Activated effector memory CD4-positive, alpha-beta T cell treated with Interleukin-2 at 50 U/mL for 16 hours (primary cell): ENCODE measurements around the gene VPS37D.

Experiments
- DNase-seq: peaks from one replicate; pipeline ENCODE4 v3.0.0-alpha.2; 2020

The VPS37D gene

DNA sequence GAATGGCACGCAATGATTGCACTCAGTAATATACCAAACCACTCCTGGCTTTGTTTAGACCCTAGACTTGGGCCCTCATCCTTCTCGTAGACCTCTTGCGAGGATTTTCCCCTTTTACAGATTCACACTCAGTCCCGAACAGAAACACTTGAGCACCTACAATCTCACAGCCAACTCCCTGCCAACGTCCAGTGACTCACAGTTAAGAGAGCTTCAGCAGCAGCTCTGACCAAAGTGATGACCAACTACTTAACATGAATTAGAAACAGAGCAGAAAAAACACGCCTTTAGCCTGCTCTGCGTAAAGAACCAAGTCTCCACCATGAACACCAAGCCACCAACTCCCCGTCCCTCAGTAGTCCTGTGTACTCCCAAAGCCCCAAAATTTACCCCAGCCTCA, 13.4 kb downstream of the VPS37D start:
- DNase-seq: no peak

DNA sequence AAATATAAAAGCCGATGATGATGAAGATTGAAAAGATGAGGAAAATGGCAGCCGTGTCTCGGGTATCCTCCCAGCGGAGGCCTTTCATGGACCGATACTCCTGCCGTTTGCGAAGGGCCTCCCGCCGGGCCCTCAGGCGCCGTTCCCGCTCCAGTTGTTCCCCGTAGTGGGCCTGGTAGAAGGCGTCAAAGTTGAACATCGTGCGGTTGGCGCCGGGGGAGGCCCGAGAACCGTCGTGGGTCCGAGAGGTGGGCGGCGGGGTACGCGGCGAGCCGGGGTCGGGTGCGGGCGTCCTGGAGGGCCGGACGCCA, 15.1 kb downstream of the VPS37D start:
- no peak for DNase-seq

DNA sequence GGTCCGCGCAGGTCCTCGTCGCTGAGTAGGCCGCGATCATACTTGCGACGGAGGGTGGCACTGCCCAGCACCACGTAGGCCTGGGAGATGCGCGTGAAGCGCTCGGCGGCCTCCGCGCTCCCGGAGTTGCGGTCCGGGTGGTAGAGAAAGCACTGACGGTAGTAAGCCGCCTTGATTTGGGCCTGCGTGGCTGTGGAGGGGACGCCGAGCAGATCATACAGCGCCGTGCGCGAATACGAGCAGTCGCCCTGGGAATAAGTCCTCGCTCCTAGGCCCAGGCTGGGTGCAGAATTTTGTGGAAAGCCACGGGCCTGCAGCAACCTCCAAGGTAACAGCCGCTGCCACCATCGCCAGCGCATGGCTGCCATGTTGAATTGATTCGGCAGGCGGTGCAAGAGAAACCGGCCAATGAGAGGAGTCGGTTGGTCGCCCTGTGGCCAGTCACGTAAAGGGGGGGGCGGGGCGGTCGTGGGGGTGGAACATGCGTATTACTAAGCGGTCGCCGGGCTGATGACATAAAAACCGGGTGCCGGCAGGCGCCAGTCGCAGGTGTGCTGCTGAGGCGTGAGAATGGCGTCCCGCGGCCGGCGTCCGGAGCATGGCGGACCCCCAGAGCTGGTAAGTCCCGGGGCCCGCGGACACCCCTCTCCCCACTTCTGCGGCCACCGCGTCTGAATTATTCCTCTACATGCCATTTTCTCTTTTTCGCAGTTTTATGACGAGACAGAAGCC, 15.6 kb downstream of the VPS37D start, which contains the start of the genes BUD23 and DNAJC30:
Gene BUD23 (plus strand): TSS at position 542 of the 732 bp plus-strand sequence. CDS start 29 bp downstream, at position 571.
Gene DNAJC30 (minus strand): TSS at position 398 of the 732 bp plus-strand sequence. CDS start 30 bp downstream, at position 368.
- DNase-seq: peak; percentile 94

DNA sequence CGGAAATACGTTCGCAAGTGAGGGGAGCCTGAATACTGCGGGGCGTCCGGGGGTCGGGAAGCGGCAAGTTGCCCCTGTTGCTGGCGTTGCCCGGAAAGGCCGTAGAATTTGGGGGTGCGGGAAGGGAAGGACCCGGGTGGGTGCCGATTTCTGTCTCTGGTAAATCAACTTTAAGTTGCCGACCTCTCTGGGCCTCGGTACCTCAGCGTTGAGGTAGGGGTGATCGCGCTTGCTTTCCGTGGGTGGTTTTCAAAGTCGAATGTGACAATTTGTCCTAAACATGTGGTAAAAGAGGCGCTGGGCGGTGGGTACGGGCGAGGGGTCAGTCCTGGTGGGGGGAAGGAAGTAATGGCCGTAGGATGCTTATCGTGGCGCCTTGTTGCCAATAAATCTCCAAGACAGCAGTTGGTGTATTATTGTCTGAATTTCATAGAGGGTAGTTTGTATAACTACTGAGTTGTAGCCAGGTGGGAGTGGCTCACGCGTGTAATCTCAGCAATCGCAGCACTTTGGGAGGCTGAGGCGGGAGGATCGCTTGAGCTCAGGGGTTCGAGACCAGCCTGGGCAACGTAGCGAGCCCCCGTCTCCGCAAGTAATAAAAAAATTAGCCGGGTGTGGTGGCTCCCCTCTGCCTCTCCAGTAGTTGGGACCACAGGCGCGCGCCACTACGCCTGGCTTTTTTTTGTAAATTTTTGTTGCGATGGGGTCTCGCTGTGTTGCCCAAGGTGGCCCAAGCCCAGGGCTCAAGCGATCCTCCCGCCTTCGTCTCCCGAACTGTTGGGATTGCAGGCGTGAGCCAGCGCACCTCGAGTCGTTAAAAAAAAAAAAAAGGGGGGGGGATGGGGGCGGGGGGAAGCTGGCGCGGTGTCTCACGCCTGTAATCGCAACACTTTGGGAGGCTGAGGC, 16.4 kb downstream of the VPS37D start:
- no peak for DNase-seq

DNA sequence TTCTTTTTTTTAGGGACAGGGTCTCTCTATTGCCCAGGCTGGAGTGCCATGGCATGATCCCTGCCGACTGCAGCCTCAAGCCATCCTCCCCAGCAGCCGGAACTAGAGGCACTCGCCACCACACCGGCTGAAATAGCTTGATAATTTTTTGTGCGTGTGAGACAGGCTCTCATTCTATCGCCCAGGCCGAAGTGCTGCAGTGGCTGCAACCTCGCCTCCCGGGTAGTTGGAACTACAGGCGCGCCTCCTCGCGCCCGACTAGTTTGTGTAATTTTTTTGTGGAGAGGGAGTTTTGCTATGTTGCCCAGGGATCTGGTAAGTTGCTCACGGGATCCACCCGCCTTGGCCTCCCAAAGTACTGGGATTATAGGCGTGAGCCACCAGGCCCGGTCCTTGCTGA, 17.7 kb downstream of the VPS37D start:
- DNase-seq: no peak

DNA sequence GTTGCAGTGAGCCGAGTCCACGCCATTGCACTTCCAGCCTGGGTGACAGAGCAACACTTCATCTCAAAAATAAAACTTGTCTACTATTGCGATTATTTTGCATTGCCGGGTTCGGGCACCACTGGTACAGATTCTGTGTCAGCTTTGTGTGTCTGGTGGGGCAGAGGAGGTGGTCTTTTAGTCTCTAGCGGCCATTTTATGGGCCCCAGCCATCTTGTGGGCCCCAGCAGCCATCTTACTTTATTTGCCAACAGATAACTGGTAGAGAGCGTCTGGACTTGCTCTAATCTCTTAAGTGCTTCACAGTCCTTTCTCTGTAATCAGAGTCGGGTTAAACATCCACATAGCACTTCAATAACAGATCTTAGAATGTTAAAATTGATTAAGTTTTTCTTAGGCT, 20.7 kb downstream of the VPS37D start:
- no peak for DNase-seq

DNA sequence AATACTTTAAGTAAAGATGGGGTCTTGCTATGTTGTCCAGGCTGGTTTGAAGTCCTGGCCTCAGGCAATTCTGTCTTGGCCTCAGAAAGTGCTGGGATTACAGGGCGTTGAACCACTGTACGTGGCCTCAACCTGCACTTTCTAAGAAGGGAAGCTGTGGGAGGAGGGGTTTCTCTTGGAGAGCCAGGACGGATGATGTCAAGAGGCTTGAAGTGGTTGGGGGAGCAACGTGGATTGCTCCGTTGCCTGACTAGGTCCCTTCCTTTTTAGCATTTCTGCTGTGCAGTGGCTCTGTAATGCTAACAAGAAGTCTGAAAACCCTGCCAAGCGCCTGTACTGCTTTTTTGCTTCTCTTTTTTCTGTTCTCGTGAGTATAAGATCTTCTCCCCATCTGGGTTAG, 23.0 kb downstream of the VPS37D start:
- DNase-seq: no peak

DNA sequence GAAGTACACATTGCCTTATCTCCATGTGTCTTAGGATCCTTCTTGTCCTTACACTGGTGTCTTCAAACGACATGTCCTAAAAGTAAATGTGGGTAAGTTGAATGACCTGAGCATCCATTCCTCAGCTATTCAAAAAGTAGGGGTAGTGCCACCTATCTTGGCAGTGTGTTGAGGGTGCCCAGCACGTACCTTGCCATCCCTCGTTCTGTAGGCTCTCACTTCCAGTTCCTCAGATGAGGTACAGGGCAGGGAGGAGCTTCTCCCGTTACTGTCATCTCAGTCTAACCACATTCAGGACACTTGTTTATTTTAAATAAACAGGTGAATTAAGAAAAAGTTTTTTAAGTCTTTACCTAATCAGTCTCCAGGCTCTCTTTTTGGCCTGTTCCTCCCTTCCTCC, 28.7 kb downstream of the VPS37D start:
- DNase-seq: no peak

DNA sequence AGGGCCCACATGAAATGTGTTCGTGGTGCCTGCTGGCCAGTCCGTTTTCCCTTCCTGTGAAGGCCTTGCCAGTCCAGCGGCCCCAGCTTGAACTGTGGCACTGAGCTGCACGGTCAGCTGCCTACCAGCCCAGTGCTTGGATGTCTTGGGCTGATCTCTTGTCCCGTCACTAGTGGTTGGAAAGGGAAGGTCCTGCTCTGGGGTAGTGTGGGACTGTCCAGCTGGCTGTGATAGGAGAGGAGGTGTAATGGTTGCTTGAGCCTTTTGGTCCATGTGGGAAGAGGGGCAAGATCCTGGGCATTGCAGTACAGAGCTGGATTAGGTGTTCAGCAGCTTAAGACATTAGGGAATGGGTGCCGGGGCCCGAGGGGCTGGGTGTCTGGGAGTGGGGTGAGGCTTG, 30.8 kb downstream of the VPS37D start:
- DNase-seq: no peak

DNA sequence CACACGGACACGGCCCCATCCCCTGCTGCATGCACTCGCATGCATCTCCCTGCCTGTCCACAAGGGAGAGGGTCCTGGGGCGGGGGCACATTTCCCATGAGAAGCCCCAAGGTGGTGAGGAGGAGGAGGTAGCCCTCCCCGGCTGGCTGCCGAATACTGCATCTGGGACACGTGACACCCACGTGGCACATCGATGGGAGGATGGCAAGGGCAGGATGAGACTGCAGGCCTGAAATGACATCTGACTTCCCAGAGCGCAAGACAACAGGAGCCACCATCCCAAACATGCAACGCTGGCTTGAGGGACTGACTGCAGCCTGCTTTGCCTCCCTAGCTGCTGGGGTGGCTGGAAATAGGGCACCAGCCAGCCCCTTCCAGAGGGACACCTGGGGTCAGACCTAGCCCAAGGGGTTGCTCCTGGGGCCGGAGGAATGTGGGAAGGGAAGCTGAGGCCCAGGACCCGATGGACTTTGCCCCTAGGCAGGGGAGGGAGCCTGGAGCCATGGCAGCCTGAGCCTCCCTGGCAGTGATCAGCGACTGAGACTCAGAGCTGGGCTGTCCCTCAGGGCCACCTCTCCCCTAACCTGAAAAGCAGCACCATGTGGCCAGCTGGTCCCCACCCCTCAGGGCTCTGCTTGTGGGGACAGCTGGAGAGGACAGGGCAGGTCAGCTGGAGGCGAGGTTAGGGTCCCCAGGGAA, 31.9 kb downstream of the VPS37D start:
- no peak for DNase-seq

DNA sequence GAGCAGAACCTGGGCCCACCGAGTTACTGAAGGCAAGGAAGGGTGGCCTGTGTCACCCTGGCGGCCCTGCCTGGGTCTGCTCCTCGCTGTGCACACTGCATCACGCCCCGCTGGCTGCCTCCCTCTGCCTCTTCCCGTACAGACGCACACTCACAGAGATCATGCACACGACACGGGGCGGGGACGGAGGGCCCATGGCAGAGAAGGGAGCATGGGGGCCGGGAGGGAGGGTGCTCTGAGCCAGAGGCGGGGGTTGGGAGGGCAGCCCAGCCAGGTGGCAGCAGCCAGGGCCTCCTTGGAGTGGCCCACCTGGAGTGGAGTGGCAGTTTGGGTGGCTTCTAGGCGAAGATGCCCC, 32.4 kb downstream of the VPS37D start:
- no peak for DNase-seq

DNA sequence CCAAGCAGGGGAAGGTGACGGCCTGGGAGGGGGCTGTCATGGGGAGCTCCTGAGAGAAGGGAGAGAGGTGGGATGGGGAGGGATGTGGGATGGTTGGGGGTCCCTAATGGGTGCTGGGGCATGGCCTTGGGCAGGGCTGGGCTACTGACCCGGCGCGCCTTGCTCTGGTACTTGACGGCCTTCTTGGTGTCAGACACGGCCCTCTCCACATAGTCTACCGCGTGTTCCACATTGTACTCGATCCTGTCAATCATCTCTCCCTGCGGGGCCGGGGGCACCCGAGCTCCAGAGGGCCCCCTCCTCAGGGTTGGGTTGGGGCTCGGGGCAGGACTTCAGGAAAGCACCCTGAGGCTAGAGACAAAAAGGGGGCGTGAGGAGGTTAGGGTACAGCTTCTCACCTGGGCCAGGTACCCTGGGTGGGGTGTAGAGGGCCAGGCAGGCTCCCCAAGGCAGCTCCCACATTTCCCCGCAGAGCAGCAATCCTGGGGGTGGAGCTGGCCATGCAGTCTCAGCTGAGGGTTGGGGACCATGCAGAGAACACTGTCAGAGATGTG, 33.0 kb downstream of the VPS37D start:
- no peak for DNase-seq

DNA sequence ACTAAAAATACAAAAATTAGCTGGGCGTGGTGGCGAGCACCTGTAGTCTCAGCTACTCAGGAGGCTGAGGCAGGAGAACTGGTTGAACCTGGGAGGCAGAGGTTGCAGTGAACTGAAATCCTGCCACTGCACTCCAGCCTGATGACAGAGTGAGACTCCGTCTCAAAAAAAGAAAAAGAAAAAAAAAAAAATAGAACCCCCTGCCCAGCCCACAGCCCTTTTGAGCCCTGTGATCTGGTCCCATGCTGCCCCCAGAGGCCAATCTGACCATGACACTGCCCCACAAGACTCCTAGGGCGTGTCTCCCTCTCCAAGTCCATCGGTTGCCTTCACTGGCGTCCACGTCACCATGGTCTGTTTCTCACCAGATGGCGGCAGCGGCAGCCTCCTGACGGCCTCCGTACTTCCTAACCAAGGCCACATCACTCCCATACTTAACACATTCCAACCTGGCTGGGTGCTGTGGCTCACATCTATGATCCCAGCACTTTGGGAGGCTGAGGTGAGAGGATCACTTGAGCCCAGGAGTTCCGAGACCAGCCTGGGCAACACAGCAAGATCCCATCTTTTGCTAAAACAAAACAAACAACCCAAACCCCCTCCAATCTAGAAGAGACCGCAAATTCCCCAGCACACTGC, 33.8 kb downstream of the VPS37D start:
- no peak for DNase-seq

DNA sequence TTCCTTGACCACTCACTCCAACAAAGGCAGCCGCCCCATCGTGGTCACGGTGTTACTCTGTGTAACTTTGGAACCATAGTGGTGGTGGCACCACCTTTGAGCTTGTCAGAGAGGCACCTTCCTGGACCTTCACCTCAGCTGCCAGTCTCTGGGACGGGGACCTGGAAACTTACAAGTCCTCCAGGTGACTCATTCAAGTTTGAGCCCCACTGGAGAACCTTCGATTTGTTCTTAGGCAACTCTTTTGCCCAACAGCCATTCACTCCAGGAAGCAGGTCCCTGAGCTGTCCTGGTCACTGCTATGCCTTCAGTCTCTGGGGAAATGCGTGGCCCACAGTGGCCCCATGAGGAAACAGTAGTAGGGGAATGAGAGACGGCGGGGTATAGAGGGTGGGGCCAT, 34.6 kb downstream of the VPS37D start:
- no peak for DNase-seq

DNA sequence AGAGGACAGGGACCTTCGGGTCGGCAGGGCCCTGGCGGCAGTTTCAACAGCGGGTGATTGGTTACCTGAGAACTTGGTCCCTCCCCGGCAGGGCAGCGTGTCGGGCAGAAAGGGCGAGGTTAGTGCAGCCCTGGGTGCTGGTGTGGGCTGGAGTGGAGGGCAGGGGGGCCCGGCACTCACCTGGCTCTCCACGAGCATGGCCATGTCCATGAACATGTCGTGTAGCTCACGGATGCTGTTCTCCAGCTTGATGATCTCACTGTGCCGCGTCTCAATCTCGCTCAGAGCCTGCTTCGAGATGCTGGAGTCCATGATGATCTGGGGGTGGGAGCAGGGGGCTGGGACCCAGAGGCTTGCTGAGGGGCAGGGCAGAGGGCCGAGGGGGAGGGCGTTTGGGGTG, 35.0 kb downstream of the VPS37D start:
- DNase-seq: no peak

DNA sequence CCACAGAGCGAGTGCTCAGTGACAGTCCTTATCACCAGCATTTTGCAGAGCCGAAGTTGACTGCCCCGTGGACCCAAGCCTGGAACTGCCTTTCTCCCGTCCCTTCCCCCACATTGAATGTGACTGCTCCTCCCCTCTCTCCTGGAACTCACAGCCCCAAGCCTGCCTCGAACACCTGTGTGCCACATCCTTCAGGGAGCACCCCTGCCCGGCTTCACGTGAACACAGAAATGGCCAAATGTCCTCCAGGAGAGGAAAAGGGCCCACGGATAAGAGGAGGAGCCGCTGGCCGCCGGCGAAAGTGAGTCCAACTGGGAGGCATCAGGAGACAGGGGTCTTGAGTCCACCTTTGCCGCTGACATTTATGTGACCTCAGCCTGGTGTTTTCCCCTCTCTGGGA, 35.6 kb downstream of the VPS37D start:
- DNase-seq: no peak

DNA sequence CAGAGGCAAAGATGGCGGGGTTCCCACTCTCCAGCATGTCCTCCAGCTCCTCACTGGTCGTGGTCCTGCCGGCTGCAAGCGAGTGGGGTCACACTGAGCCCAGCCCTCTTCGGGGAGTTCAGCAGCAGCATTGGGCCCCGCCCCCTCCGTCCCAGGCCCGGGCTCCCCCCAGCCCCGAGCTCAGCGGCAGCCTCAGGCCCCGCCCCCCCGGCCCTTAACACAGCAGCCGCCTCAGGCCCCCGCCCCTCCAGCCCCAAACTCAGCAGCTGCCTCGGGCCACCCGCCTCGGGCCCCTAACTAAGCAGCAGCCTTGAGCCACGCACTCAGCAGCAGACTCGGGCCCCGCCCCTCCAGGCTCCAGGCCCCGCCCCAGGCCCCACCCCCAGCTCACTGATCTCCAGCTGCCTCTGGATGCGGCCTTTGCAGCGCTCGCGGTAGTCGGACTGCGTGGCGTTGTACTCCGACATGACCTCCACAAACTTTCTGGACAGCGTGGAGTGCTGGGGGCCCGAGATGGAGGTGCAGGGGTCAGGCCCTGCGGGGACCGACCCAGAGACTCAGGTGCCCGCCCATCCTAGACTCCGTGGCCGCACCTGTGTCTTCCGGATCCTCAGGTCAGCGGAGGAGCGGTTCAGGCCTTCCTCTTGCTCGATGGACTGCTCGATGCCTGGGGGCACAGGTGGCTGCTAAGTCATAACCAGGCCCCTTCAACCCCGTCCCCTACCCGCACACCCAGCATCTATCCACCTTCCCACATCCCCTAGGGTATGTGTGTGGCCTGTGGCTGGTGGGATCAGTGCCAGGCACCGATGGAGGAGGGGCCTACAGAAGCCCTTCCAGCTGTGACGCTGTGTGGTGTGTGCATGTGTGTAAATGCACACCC, 36.4 kb downstream of the VPS37D start:
- no peak for DNase-seq

DNA sequence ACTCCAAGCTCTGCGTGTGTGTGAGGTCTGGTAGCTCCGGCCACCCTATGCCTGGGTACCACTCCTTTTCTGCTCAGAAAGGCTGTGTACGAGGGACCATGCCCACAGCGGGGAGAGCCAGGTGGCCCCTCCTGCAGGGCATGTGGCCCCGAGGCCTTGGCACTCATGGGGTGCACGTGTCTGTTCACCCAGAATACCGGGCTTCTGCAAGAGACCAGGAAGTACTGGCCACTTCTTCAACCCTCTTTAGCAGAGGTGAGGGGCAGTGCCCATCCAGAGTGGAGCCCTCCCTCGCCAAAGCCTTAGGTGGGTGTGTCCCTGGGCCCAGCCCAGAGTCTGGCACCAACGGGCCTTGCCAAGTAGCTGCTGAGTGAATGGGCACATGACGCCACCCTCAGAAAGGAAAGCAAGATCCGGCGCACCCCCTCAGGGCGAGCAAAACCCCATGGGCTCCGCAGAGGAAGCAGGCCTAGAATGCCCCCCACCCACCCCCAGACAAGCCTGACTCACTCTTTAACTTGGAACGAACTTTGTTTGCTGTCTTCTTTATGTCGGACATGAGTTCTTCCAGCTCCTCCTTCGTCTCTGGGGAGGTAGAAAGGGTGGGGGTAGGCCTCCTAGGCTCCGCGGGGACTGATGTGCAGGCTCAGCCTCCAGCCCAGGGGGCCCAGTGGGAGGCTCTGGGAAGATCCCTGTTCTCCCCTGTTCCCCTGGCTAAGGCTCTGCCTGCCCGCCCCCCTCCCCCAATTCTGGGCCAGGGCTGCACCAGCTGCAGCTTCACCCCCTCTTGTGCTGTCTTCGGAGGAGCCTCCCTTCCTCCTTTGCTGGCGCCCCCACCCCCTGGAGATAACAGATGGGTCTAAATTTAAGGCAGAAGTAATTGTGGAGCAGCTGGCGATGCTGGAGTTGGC, 37.3 kb downstream of the VPS37D start:
- DNase-seq: no peak

DNA sequence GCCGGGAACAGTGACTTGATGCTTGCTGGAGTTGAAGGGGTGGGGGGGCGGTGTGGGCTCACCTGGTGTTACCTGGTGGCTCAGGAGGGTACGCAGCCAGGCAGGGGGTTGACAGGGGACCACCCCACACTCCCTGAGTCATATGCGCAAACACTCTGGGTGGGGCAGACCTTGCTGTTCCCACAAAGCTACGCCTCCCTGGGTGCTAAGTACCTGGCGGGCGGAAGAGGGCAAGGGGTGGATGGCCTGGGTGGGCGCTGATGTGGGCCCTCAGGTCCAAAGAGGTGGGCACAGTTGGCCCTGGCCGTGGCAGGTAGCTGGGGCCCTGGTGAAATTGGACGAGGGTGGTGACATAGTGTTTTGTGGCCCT, 37.9 kb downstream of the VPS37D start:
- DNase-seq: no peak

DNA sequence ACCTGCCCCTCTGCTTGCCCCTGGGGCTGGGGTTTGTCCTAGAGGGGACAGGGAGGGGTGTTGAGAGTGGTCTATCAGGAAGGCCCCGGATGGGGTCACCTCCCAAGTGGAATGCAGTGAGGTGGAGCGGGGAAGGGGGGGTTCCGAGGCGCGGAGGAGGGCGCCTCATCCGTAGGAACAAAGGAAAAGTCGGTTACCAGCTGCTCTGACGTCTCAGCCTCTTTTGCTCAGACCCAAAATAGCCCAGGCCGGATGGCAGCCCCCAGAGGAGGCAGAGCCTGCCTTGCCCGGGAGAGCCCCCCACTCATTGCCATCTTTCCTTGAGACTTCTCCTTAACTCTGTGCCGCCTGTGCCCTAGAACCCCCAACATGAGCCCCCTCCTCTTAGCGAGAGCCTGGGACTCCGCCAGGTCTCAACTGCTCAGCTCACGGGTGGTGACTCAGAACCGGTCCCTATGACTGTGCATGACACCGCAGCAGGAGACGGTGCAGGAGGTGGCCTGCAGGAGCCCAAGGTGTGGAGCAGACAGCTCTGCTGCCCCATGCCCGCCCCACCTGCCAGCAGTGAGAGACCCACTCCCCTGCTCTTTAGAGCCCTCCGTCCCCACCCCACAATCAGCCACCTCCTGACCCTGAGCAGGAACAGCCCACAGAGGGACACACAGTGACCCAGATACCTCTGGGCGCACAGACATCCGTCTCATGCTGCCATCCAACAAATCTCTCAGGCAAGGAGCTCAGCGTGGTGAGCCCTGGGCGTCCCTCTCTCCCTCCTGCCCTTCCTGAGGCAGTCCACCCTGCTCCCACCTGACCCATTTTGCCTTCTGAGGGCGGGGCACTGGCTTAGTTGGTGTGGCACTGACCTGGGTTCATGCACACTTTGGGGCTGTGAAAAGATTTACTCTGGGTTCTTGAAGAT, 38.8 kb downstream of the VPS37D start:
- DNase-seq: no peak
